ENCODE measurements around the gene ZBTB43.

DNA sequence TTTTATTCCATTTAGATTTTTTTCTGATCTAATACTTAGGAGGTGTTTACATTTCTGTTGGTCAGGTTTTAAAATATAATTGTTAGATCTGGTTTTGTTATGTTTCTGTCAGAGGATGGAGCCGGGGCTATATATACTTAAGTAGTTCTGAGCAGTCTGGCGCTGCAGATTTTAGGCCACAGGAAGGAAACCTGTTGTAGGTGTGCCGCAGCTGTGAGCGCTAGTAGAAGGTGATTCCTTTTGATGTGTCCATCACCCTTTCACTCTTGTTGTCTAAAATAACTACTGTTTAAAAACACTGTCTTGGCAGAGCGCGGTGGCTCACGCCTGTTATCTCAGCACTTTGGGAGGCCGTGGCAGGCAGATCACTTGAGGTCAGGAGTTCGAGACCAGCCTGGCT, 72.6 kb downstream of the ZBTB43 start:
- TF ChIP-seq, protein P1, sequence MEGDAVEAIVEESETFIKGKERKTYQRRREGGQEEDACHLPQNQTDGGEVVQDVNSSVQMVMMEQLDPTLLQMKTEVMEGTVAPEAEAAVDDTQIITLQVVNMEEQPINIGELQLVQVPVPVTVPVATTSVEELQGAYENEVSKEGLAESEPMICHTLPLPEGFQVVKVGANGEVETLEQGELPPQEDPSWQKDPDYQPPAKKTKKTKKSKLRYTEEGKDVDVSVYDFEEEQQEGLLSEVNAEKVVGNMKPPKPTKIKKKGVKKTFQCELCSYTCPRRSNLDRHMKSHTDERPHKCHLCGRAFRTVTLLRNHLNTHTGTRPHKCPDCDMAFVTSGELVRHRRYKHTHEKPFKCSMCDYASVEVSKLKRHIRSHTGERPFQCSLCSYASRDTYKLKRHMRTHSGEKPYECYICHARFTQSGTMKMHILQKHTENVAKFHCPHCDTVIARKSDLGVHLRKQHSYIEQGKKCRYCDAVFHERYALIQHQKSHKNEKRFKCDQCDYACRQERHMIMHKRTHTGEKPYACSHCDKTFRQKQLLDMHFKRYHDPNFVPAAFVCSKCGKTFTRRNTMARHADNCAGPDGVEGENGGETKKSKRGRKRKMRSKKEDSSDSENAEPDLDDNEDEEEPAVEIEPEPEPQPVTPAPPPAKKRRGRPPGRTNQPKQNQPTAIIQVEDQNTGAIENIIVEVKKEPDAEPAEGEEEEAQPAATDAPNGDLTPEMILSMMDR (IDR thresholded peaks at IDR 0.05), result no peak
- no peak for TF ChIP-seq POLR2A (IDR thresholded peaks at IDR 0.05)

Data from Peyer's patch (tissue), 4 donors.